HL-60/S4 (cell line): Measurements from ENCODE around the gene NFIA.

Experiments
- in situ Hi-C: fragments of 300-500 bp; cut with MboI; formaldehyde crosslinking; loops from 2 replicates; pipeline ENCODE4 v1.14.3; 2022; ENCODE audit warnings: low sequenced_read_pairs

Gene NFIA

DNA sequence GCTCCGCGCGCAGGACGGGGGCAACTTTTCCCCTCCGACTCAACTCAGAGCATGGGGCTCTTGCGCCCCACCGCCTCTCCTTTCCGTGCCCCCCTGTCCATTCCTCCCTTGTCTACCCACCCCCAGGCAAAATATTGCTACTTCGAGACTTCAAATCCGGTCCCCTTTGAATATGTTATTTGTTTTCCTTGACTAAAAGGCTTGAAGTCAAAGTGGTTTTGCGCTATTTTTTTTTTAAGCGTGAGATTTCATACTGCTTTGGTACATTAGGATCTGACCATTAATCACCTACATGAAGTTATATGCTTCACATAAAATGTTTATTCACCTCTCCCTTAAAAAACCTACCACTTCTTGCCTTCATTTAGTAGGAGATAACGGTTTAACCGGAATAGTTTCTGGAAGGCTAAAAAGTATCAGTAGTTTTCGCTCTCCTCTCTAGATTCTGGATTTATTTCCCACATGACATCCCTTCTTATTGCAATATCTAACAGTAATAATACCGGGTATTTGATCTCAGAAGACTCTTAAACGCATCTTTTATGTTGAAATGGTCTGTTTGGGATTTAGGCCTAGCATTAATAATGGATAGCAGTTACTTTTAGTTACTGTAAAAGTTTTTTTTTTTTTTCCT lies 1.6 kb downstream of the NFIA start:
- in situ Hi-C loops = no loop called here

DNA sequence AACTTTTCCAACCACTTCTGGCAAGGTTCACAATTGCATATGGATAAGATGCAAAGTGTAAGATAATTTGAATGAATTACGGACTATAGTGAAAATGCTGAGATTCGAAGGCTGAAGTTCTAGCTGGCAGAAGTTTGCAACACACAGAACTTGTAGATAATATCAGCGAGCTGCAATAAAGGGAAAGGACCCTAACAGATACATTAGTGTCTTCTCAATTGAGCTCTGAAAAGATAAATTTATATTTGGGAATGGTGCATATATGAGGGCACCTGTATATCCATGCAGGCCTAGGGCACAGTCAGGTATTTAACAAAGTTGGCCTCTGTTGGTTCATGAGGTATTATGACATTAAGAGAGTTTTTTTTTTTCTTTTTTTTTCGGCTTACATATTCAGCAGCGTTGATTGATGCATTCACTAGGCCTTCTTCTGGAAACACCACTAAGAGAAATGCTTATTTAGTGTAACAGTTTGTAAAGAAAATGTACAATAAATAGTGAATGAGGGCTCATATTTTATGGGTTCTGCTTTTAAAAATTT lies 2.2 kb downstream of the NFIA start:
- in situ Hi-C loops = no loop called here

DNA sequence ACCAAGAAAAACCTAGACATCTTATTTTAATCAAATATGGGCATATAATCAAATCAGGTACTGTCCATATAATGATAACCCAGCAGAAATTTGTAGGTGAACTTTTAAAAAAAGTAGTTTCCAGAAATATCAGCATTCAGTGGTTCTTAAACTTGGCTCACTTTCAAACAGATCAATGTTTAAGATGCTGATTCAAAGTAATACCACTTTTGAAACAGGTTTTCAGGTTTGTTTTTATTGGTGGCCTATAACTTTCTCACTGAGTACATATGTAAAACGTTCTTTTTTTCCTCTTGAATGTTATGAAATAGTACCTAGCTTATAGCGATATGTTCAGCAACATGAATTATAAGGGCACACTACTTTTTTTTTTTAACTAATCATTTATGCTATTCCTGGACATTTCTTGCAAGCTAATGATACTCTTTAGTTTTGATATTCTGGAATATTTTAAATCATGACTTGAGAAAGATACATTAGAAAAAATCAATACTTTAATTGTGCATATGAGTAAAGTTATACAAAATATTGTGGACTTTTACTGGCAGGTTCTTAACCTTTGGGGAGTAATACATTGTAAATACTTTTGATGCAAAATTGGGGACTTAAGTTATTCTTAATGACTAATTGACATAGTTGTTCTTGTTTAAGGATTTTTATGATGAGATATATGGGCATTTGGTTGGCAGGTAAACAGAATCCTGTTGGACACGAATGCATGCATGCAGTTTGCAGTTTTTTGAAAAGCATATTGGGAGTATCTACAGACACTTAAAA lies 3.0 kb downstream of the NFIA start:
- in situ Hi-C loops = no loop called here

DNA sequence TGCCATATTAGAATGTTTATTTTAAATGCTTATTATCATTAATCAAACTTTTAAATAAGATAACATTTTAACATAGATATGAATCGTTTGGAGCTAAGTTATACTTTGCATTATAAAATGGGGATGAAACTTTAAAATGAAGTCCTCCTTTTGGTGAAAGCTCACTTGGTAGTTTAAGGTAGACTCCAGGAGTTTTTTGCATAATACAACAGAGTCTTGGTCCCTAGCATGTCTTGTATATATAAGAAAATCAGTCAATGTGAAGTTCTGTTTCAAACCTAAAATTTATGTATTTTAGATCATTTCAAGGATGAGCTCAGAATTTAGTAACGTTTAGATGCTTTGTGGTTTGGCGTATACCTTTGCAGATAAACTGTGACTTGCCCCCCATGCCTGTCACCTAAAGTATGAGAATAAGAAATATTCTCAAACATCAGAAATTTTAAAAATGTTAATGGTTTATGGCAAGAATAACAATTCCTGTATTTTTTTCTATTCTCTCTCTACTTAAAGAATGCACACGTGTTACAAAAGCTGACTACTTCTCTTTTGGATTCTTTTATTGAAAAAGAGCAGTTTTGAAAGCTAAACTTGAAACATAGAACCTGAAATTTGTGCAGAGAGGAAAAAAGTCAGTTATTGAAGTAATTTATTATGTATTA lies 3.8 kb downstream of the NFIA start:
- in situ Hi-C loops = no loop called here

DNA sequence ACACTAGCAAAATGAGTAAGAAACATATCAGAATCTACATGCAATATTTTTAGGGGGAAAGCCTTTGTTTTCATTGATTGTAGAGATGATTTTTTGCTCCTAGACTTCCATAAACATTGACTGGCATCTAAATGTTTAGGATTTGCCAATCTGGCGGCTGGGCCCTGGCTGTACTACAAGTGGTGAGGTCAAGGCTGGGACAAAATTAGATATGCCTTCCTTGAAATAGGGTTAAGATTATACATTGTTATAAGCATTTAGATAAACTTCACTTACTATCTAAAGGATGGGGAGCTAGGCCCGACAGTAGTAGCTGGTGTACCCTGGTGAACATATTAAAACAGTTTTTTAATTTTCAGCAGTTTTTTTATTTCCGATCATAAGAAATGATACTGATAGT lies 5.2 kb downstream of the NFIA start:
- in situ Hi-C loops = no loop called here

DNA sequence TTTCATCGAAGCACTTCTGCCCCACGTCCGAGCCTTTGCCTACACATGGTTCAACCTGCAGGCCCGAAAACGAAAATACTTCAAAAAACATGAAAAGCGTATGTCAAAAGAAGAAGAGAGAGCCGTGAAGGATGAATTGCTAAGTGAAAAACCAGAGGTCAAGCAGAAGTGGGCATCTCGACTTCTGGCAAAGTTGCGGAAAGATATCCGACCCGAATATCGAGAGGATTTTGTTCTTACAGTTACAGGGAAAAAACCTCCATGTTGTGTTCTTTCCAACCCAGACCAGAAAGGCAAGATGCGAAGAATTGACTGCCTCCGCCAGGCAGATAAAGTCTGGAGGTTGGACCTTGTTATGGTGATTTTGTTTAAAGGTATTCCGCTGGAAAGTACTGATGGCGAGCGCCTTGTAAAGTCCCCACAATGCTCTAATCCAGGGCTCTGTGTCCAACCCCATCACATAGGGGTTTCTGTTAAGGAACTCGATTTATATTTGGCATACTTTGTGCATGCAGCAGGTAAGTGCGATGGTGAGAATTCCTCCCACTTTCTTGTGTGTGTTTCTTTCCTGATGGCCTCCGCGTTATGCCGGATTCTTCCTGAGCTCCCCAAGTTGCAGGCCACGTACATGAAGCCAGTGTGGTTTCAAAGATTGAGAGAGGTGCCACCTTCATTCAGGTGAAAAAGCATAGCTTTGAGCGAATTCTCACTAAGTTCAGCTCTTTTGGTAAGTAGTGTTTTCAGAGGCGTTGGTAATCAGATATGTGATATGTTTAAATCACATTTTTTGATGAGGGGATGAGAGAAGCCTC lies 6.0 kb downstream of the NFIA start:
- in situ Hi-C loops = no loop called here

DNA sequence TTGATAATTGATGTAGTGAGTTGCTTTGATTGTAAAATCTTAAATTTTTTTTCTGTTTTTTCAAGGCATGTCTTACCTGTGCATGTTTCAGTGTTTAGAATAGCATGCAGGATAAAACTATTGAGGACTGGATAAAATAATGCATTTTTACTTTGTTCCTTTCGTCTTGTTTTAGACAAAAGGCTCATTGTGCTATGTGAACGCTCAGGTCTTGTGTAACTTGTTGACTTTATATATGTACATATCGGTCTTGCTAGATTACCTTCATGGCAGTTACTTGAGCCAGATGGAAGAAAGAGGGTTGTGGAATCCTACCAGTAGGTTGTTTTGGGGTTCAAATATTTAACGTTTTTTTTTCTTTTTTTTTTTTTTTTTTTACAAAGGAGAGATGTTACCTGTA lies 7.0 kb downstream of the NFIA start:
- in situ Hi-C loops = no loop called here

DNA sequence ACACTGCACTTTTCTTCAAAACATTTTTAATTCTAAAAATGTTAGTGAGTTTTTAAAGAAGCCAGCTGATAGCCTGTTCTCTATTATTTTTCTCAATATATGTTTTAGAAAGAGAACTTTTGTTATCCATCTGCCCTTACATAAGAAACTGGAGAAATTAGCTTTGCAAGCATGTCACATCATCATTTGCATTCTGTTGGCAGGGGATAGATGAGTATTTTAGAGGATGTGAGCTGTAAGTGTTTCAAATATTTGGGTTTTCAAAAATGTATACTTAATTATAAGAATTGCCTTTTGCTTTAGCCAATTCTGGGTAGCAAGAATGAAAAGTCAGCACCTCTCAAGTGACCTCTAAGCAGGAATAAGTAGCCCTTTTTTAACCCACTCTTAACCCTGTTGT lies 7.4 kb downstream of the NFIA start:
- in situ Hi-C loops = no loop called here

DNA sequence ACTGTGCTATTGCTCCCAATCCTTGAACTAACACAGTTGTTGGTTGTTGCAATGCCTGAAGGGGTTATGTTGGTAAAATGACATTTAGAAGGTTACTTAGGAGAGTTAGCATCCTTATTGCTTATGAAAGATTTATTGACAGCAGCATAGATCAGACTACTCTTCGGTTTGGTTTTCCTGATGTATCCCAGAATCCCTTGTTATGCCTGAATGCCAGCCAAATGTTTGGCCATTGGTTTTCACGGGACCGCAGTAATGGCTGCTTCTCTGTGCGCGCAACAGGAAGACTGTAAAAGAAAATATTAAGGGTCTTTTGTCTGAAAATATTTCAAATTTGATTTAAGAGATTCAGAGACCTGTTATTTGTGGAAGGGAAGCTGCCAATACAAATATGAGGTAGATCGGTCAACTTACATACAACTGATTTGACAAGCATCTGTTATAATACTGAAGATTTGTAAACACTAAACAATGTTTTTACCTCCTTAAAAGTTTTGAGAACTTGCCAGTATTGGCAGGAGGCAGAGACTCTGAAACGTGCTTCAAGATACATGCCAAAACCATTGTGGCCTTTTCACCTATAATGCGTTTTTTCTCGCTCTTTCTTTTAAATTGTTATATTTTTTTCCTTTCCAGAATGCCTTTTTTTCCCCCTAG lies 8.3 kb downstream of the NFIA start:
- in situ Hi-C loops = no loop called here

DNA sequence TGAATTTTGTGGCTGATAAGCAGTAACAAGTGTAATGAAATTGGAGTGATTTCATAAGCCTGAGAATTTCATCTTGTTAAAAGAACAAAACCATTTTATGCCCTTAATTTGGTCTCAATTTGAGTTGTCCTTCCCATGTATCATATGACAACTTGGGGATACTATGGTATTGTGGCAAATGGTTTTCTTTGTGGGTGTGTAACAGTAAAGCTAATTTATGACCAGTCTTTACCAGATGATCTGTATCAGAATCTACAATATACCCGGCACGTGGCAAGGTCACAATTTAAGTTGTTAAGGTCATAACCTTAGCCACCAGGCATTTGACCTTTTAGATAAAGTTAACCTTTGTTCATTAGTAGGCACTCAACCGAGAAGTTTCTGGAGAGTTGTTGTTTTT lies 9.1 kb downstream of the NFIA start:
- in situ Hi-C loops = no loop called here

DNA sequence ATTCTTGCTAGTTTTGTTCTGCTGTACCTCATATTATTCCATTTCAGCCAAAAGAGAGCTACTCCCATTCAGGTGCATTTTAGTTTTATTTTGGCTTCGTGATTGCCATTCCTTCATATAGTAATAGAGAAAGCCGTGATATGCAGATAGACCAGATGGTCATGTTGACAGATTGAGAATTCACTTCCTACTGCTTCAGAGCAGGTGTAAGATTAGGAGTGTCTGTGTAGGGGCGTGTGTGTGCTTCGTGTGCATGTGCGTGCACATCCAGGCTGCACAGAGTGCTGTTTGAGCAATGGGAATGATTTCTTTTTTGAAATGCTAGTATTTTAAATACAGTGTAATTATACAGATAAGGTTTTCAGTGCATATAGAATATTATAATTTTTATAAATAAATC lies 10.3 kb downstream of the NFIA start:
- in situ Hi-C loops = no loop called here

DNA sequence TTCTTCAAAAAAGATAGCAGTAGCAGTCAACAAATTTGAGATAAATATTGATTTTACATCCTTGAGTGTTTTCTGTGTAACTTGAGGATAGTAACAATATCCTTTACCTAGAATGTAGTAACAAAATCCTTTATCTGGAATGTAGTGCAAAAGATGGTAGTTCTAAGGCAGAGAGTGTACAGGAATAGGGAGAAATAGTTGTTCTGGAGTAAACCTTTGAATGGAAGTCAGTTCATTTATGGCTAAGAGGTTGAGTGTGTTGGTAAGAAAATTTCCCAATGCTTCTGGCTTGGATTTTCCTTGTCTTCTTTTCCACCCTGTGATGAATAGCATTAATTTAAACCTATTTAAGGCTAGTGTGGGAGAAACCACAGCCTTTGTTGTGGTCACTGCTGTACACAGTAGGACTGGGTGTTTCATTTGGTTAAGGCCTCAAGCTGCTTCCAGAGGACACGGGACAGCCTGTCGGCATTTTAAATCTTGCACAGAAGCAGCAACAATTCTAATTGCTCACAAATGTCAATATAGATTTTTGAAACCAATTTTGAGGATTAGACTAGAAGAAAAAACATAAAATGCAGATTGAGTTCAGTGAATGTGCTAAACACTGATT lies 11.3 kb downstream of the NFIA start:
- in situ Hi-C loops = no loop called here

DNA sequence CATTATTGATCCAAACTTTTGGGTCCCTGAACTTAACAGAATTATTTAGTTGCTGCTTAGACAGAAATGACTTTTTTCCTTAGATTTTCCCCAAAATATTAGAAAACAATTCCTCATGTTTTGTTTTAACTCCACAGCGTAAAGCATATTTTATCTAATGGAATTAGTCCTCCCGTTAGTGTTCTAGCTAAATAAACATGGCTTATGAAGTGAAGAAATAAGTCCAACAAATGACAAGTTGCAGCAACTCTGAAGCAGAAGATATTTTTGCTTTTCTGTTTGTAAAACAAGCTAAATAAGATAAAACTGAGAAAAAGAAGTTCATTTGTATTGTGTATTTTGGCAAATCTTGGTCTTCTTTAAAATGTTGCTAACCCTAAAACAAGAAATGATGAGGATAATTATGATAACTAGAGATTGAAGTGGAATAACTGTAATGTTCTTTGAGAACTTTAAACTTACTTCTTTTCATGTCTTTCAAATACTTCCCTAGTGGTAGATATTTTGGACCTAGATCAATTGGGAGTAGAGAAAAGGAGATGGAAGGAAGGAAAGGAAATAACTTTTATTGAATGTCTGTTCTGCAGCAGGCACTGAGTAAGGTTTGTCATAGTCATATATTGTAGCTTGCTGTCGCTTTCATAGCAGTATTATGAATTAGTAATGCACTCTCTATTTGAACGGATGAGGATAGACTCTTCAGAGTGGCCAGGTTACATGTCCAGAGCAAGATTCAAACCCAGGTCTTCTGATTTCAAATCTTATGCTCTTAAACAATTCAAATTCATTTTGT lies 12.5 kb downstream of the NFIA start:
- in situ Hi-C loops = no loop called here

DNA sequence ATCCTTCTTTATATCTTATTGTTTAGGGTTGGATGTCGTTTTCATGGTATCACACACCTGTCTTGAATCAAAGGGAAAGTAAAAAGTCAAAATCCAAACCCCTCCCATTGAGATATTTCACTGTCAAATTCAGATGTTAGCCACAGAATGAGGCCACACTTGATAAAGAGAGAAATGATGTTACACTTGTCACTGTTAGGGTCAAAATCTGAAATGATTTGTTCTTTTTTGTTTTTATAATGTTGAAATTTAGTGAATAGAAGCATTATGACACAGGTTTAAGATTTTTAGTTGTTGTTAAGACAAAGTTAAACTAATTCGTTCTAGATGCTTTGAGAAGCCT lies 13.1 kb downstream of the NFIA start:
- in situ Hi-C loops = no loop called here

DNA sequence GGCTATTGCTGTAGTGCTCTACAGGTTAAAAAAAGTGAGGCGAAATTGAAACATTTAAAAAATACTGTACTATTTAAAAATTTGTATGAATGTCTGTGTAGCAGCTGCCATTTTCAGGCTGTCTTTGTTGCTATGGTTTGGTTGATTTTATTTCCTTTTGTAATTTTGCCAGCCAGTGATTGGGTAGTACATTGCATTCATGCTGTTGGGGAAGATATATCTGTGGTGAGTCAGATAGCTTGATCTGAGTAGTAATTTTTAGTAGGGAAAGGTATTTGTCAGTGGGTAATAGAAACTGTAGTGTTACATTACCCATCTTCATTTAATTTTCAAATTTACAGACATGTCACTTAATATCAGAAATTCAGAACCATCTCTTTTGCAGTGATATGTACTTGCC lies 15.0 kb downstream of the NFIA start:
- in situ Hi-C loops = no loop called here

DNA sequence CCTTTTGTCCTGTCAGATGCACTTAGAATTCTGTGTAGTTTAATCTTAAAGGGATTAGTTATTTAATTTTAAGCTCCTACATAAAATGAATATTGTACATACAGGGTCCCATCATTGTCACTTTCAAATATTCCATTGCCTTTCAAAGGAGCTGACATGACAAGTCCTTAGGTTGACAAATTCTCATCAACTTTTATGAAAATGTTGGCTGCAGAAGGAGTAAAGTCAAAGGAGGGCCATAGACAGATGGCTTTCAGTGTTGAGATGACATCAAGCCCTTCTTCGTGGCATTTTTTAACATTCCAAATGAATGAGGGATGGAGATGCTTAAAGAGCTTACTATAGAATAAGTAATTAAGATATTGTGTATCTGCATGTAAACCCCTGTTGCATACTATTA lies 15.4 kb downstream of the NFIA start:
- in situ Hi-C loops = no loop called here

DNA sequence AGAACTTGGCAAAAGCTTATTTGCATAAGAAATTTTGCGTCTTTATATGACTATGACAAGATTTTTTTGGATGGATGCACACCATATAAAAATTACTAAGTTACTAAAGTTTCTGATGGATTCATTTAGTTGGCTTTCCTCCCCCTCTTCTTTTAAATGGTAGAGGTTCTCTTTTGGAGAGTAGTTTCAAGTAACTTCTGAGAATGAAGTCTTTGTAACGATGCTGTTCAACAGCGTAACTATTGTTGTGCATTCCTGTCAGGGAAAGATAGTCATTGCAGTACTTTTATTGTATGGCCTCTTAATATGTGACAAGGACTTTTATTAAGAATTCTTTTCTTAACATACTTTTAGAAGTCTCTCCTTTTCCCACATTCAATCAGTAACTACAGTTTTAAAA lies 16.0 kb downstream of the NFIA start:
- in situ Hi-C loops = no loop called here

DNA sequence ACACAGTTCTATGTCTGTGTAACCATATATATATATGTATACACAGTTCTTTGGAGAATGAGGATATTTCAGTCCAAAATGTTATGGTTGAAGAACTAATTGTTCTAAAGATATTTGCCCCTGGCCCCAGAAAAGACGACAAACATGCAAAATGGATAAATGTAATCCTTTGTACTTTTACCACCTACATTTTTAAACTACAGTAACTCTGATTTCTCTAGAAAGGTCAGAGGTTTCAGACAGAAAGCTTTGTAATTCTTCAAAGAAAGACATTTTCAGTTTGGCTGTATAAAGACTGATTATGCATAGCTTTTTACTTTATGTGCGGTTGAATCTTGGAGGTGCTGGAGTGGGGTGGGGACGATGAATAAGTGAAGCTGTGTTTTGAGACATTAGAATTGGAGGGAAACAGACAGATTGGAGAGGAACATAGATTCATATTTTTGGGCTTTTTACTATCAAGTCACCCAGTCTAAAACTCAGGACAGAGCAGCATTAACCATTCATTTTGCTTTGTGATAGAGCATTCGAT lies 16.6 kb downstream of the NFIA start:
- in situ Hi-C loops = no loop called here

DNA sequence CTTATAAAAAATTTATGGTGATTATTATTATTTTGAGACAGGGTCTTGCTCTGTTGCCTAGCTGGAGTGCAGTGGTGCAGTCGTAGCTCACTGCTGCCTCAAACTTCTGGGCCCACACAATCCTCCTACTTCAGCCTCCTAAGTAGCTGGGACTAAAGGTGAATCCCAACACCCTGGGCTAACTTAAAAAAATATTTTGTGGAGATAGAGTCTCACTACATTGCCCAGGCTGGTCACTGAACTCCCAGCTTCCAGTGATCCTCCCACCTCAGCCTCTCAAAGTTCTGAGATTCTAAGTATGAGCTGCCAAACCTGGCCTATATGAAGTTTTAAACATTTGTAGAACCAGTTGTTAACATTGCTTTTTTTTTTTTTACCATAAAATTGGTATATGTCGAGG lies 18.2 kb downstream of the NFIA start:
- in situ Hi-C loops = no loop called here
